WI38 (cell line): Measurements from ENCODE around the gene GOLGB1.

Experiments used
- H3K4me3 ChIP-seq: 2 replicates; pipeline ENCODE4 v1.5.1; 2011; ENCODE audit warnings: low read depth, mild to moderate bottlenecking, control low read depth, low read length
- TF ChIP-seq, protein P1 (sequence below): IDR thresholded peaks from 2 replicates; pipeline ENCODE4 v1.5.1; 2012; ENCODE audit warnings: low read depth, mild to moderate bottlenecking, control low read depth, low read length

The GOLGB1 gene

DNA sequence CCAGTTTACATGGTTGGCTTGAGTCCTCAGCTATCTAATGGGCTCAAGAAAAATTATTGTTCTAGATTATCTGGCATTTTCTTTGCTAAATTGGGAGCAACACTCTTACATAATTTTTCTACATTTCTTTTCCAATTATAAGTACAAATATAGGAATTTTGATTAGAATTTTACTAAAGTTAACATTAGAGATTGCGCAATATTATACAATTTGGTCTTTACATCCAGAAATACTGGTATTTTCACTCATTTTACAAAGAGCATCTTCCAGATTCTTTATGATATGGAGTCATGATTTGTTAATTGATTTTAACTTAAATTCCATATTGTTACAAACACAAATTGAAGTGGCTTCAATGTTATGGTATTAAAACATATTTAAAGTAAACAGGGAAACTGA lies 19.7 kb upstream of the GOLGB1 start:
- TF ChIP-seq, protein P1, sequence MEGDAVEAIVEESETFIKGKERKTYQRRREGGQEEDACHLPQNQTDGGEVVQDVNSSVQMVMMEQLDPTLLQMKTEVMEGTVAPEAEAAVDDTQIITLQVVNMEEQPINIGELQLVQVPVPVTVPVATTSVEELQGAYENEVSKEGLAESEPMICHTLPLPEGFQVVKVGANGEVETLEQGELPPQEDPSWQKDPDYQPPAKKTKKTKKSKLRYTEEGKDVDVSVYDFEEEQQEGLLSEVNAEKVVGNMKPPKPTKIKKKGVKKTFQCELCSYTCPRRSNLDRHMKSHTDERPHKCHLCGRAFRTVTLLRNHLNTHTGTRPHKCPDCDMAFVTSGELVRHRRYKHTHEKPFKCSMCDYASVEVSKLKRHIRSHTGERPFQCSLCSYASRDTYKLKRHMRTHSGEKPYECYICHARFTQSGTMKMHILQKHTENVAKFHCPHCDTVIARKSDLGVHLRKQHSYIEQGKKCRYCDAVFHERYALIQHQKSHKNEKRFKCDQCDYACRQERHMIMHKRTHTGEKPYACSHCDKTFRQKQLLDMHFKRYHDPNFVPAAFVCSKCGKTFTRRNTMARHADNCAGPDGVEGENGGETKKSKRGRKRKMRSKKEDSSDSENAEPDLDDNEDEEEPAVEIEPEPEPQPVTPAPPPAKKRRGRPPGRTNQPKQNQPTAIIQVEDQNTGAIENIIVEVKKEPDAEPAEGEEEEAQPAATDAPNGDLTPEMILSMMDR, result no peak
- H3K4me3 ChIP-seq, result no peak overlapping the region

GRCh38 chr3:121768452-121768851 lies 18.9 kb upstream of the GOLGB1 start:
- H3K4me3 ChIP-seq, result no peak overlapping the region
- TF ChIP-seq, protein P1, result no peak

GRCh38 chr3:121759541-121760202 lies 10.1 kb upstream of the GOLGB1 start:
- TF ChIP-seq, protein P1, result no peak
- H3K4me3 ChIP-seq, result no peak overlapping the region

DNA sequence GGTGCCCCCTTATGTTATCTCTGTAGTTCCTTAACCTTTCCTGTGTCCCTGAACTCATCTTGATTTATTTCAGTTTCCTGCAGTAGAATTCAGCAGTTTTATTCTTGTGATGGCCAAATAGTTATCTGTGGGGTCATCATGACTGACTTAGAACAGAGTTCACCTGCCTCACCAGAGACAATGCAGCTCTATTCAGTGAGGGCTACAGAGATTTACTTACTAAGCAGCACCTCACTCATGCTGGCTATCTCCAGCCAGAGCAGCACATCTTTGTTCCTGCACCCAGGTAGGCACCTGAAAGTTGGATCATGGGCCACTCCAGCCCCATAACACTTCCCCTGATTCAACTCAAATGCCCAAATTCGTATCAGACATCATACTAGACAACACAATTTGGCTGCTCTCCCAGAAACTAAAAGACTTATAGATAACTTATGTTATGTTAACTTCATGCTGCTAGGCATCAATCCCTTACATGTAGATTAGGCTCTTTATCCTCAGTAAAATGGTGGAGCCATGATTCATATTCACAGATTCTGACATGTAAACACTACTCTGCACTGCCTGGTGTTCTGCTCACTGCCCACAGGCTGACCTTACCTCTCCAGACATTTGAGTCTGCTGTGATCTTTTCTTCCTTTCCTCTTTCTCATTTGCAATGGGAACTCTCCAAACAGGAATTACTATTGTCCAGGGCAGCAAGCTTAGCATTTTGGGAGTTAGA lies 9.3 kb upstream of the GOLGB1 start:
- TF ChIP-seq, protein P1, result no peak
- H3K4me3 ChIP-seq, result no peak overlapping the region

DNA sequence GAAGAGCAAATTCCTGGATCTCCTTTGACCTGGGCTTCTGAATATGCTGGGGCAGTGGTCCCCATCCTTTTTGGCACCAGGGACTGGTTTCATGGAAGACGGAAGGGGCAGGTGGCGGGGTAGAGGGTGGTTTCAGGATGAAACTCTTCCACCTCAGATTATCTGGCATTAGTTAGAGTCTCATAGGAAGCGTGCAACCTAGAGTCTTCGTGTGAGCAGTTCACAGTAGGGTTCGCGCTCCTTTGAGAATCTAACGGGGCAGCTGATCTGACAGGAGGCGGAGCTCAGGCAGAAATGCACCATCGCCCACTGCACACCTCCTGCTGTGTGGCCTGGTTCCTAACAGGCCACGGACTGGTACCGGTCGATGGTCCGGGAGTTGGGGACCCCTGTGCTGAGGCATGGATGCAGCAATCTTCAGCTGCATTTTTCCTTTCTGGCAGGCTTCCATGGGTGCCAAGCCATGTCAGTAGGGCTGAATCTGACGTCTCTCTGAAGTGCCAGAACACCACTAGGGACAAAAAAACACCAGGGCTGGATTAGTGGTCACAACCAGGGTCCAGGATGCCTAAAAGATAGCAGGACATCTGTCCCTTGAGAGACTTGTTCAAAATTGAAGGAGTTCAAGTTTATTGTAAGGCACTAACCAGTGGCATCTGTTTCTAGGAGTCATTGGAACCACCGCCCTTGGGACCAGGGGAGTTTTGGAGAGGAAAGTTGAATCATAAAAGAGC lies 8.4 kb upstream of the GOLGB1 start:
- H3K4me3 ChIP-seq, result no peak overlapping the region
- TF ChIP-seq, protein P1, result no peak

GRCh38 chr3:121757087-121757811 lies 7.7 kb upstream of the GOLGB1 start:
- TF ChIP-seq, protein P1, result no peak
- no peak overlapping the region for H3K4me3 ChIP-seq
